HG02610 (cell line): ENCODE results near the gene FARS2.

Source experiments
- ATAC-seq: cut with Tn5 transposase; IDR thresholded peaks from one replicate; pipeline ENCODE4 v1.9.1; 2021; ENCODE audit warnings: mild to moderate bottlenecking, moderate library complexity; ENCODE audit not compliant: unreplicated experiment

The FARS2 gene

DNA sequence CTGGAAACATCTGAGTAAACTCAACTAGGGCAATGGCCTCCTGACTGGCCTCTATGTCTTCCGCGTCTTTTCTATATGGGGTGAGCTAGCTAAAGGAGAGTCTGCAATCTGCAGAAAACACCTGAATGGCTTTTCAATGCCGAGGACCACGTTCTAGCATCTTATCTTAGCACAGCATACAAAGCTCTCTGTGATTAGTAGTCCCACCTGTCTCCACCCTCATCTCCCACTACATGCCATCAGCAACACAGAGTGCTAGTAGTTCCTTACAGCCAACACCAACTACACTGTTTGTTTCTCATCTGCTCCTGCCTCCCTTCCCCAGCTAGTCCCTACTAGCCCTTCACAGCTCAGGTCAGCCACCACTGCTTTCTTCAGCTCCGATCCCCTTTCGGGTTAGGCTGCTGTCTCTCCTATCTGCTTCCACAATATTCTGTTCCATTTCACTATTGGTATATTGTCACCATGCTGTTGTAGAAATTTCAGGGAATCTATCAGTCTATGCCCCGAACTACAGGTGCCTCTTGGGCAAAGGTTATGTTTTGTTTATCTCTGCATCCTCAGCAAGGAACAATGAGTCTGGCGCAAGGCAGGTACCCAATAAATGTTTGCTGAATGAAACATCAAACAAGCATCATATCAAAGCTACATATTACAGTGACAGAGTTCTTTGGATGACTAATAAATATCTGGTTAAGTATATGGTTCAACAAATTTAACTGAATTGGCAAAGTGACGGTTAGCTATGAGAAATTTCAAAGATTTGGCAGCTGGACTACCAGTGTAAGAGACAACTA, 12.8 kb upstream of the FARS2 start:
- ATAC-seq, result no peak

DNA sequence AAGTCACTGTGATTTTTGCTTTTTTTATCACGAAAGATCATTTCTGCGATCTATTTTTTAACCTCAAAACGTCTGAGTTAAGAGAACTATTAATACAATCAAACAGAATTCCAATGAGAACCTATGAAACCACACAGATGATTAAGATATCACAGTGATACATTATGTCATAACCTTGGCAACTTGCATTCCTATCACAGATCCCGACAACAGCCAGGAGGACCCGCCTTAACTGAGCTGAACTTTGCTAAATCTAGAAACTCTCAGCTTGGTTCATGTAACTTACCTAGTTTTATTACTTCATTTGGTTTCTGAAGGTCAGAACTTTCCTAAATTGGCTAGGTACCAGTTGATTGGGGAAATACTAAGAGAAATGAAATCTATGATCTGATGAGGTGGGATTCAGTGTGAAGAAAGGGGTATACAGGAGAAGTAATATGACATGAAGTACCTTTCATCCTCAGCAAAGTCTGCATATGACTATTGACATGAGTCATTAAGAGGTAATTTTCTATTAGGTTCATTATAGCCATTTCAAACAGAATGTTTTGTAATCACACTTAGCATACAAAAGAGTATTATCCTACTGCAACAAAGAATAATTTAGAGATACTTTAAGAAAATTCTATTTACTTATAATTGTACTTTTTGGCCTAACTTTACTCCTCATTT, 11.7 kb upstream of the FARS2 start:
- no peak for ATAC-seq

DNA sequence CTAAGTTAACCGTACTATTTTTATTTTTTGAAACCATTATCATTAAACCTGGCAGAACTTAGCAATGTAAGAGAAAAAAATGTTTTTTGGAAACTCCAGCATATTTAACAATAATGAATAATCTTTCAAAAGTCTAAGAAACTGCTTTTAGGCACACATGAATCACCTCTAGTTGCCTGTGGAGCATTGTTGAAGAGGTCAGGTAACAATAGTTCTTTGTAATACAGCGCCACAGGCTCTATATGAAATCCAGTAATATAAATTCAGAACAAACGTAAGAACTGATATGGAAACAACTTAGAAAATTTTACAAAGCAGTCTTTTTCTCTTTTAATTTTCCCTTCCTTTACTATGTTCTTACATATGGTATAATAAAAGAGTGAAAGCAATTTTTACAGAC, 10.9 kb upstream of the FARS2 start:
- ATAC-seq, result no peak

DNA sequence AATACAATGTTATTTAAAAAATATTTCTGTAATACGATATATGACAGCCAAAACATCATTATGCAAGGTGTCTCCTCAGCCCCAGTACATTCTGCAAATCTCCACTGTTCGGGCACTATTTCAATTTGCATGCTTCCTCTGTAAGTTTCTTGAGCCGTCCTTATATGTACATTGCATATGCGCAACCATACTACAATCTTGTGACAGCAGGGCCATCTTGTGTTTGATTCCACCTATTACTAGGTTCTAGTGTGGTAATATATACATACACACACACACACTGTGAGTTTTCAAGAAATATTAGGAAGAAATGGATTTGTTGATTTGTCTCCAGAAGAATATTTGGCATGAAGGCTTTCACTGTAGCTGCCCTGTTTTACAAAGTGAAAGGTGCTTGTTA, 10.4 kb upstream of the FARS2 start:
- no peak for ATAC-seq

DNA sequence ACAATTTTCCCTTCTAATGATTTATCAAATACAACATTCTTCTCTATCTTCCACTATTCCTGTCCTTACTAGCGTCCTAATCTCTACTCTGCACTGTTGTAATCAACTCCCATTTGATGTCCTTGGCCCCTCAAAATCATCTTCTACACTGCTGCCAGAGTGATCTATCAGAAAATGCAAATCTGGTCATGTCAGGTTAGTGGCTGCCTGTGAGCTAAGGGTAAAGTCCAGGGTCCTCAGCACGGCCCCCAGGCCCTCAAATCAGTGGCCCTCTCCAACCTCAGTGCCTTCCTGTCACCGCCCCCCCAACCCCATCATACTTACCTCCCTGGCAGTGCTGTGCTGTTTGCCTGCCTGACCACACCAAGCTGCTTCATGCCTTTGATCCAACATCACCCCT, 4.4 kb upstream of the FARS2 start:
- ATAC-seq, result no peak

DNA sequence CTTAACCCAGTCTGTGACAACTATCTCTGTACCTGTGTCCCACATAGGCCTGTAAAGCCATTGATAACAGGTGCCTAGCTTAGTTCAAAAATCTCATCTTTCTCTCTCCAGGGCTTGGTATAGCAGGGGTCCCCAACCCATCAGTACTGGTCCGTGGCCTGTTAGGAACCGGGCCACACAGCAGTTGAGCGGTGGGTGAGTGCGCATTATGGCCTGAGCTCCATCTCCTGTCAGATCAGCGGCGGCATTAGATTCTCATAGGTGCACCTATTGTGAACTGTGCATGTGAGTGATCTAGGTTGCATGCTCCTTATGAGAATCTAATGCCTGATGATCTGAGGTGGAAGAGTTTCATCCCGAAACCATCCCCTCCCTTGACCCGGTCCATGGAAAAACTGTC, 3.9 kb upstream of the FARS2 start:
- ATAC-seq, result no peak

DNA sequence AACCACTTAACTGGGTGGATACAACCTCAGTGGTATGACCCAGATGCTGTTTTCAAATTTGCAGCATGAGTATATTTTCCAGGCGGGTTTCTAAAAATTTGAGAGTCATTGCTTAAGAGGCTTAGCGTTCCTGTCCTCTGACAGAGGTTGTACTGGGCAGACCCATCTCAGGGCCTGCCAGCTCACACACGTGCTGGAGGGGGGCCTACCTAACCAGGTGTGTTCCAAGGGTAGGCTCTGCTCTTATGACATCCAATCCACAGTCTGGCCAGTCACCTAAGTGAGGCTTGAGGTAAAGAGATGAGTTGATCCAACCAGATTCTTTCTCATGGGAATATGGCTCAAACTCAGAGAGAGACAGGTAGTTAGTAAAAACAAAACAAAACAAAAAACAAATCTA, 1.9 kb upstream of the FARS2 start:
- no peak for ATAC-seq

DNA sequence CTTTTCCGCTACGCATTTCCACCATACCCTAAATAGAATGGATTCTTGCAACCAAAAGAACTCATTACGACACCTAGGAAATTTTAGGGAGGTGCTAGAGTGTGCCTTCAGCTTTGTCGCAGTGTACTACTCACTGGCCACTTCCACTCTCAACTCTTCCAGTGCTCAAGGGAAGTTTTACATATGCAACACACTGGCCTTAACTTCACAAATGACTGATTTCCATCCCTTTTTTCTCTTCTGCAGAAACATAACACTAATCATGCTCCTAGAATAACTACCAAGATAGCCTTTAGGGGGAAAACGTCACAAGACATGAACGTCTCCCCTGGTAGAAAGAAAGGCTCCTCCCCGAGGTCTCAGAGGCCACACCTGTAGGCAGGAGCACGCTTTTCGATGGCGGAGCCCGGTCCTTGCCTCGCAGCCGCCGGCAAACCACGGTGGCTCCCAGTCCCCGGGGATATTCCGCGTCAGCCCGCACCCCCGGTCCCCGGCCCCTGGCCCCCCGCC, 1.1 kb upstream of the FARS2 start:
- peak; percentile 65 for ATAC-seq

DNA sequence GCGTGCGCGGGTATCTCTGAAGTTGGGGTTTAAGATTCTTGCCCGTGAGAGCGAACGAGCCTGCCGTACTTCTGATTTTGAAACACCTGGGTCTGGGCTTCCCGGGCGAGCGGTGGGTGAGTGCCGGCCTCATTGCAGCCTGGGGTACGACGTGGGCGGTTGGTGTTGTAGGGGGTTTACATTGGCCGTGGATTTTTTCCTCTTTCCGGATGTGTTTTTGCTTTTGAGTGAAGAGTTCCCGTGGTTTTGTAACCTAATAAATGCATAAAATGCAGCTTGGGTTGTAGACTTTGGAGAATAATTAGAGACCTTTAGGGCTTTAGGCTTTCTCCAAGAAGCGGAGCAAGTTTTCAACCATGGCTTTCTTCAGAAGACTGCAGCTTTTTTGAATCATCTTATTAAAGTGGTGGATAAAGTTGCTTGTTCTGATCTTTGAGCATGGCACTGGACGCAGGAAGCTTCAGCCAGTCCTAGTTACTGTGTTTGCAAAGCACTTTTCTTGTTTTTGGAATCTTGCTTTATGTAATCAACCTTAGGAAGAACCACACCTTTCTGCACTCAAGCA, 314 bp downstream of the FARS2 start:
- ATAC-seq, result no peak

DNA sequence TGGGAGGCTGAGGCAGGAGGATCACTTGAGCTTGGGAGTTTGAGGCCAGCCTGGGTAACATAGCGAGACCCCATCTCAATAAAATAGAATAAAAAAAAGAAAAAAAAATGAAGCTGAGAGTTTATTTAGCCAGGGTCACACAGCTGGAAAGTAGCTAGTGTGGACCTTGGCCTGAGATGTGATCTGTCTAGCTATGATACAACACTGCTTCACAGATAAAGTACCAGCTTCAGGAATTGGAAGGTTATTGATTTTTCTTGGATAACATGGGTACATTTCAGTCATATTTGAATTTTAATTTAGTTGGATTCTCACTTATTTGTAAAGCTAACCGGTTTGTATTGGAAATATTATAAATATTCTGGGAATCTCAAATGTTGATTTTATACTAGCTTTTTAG, 5.1 kb downstream of the FARS2 start:
- ATAC-seq, result no peak

DNA sequence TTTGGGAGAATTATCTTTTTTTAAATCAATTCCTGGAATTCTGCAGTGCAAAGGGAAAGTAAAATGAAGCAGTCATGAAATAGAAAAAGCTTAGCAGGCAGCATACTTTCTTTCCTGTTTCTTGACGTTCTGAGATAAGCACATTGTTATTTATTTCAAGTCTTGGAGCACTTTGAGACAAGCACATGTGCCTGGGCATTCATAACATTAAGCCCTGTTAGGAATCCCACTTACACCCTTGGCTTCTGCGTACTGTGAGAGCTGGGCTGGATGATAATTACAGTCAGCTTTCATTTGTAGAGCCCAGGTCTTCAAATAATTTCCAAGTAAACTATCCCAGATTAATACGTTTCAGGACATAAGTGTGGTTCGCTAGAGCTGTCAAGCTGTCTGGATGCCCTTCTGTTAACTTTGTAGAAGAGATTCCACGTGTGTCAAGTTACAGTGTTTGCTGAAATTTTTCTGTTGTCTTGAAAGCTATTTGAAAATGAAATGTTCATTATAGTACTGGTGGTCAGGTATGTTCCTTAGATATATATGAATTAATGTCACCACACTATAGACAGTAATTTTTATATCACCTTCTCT, 8.9 kb downstream of the FARS2 start:
- no peak for ATAC-seq

DNA sequence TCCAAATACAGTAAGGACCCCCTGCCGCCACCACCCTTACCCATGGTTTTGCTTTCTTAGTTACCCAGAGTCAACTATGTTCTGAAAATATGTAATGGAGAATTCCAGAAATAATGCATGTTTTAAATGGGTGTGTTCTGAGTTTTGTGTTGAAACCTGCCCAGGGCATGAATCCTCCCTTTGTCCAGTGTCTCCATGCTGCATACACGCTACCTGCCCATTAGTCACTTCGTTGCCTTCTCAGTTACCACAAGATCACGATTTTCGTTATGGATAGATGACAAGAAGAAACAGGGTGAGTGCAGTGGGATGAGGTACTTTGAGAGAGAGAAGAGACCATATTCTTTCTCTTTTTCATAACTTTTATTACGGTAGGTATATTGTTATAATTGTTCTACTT, 10.6 kb downstream of the FARS2 start:
- ATAC-seq, result no peak

DNA sequence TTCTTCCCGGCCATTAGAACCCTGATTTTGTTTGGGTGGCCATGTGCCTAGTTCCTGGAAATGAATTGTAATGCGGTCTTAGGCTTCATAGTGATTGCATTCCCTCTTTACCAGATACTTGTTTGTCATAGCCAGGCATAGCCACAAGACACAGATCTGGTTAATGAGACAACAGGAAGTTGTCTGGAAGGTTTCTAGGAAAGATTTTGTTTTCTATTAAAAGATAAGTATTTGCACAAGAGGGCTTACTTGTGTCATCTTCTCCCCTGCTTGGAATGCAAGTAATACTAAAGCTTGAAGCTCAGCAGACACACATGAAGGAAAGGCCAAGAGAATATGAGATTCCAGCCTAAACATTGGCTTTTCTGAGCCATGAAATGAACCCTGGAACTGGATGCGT, 12.9 kb downstream of the FARS2 start:
- no peak for ATAC-seq

DNA sequence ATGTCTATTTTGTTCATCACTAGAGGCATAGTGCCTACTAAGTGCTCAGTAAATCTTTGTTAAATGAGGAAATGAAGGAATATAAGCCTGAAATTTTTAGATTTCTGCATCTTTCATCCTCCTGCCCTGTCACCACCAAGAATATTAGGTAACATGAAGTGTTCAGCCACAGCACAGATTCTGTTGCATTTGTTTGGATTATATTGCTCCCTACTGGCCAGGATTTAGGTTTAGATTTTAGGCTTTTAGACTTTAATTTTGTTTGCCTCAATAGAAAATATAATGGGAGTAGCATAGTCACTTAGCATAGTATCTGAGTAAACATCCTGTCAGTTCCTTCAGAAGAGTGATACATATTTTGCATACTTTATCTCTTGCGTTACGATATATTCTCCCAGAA, 14.2 kb downstream of the FARS2 start:
- no peak for ATAC-seq

DNA sequence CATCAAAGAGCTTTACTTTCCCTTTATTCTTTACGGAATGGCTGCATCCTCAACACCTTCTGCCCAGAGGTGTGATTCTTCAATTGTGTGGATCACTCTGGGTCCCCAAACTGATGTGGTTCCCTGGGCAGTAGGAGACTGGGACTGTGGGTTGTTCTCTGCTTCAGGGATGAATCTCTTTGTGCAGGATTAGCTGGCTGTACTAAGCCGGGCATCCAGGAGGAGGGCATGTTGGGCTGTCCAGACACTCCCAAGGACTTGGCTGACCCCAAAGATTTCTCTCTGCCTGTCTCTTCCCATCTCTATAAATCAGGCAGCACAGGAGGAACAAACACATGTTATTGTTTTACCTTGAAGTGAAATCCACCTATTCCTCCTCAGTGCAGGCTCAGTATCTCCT, 15.3 kb downstream of the FARS2 start:
- no peak for ATAC-seq

DNA sequence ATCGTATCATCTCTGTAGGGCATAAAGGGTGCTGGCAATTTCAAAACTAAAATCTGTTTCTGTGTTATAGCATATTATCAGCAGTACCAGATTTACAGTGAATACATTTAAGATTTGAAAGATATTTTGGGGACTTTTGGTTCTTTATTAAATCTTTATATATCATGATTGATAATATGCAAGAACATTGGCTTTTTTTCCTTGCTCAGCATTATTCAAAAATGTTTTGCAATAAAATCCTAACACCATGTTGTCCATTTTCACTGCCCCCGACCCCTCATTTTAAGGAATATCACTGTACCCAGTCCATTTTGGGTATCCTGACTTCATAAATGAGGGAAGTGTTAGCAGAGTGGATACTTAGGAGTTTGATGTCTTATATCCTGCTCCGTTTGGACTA, 16.3 kb downstream of the FARS2 start:
- ATAC-seq, result no peak

DNA sequence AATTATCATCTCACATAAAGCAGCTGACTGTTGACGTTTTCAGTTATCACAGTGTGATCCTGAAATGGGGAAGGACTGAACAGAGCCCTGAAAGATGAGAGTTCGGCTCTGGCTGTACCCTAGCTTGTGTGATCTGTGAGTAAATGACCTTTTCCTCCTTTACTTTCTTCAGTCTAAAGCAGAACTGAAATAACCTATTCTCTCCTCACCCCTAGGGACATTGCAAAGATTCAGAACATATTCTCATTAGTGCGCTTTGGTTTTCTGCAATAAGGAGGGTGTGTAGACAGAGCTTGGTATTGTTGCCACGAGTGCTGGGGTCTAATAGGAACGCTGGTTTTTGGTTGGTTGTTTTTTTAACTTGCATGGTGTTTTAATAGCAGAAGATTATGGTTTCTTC, 16.7 kb downstream of the FARS2 start:
- no peak for ATAC-seq

DNA sequence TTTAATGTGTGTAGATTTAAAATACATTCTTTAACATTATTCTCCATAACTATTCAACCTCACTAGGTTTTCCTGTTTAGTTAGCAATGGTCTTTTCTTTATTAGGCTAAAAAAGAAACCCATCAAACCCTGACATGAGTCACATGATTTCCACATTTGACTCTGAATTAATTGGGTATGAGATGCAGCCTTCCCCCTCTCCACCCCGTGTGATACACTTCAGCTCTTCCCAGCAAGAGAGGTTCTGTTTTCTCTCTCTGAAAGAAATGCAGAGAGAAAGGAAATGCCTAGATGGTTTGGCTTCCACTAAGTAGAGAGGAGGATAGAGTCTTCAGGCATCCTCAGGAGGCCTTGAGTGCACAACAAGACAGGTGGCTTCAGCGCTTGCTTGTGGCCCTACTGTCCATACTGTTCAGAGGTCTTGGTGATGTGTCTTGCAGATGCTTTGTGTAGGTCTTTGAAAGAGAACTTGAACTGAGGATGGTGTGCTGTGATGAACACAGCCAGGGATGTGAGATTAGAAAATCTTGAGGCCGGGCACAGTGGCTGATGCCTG, 17.3 kb downstream of the FARS2 start:
- ATAC-seq, result no peak

DNA sequence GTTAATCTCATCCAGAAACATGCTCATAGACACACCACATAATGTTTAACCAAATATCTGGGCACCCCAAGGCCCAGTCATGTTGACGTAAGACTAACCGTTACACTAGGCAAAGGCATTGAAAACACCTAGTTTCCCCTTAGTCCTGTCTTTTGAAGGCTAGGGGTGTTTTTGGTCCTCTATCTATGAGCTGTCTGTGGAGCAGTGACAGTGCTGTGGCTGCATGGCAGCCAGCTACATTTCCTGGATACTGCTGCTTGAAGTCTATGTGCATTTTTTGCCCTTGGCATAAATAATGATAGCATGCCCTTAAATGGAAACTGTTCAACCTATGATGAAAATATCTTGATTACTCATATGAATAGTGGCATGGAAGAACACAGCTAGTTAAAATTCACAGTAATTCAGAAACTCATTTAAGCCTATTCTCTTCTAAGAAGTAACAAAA, 18.6 kb downstream of the FARS2 start:
- ATAC-seq, result peak; percentile 56

DNA sequence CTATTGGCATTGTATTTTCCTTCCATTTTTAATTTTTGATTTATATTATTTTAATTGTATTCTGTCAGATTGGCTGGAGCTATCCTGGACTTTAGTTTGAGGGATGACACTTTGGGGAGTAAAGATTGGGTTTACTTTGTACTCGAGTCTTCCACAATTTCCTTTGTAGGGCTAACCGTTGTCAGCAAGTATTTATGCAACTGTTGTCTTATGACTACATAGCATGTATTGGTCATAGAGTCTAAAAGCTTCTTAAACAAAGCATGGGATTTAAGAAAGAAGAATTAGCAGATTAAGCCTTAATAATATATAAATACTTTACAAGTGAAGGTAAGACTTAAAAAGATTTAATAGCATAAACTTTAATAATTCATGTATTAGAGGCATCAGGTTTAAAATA, 19.6 kb downstream of the FARS2 start:
- no peak for ATAC-seq

DNA sequence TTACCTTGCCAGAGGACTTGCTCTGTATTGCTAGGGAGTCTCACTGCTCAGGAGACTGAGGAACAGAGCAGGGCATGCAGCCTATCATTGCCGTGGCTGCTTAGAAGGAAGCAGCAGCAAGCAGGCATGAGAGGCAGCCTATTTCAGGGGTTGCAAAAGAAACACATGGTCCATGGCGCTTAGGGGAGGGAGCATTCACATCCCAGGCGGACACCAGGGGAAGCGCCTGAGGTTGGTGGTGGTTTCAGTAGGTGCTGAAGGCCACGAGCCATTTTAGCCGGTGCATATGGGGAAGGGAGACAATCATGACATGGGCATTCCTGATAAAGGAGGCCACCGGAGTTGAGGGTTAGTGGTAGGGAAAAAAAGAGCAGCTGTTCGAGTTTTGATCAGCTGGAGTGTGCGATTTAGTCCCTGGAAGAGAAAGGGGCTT, 20.9 kb downstream of the FARS2 start:
- no peak for ATAC-seq
